Stimulated activated CD8-positive, alpha-beta memory T cell treated with anti-CD3 and anti-CD28 coated beads, Interleukin-7, amount 100 ng/mL, for 48 hours (primary cell): ENCODE results near the gene PON1.

ENCODE experiments used
- DNase-seq, 2 donors: peaks; one replicate each; pipeline ENCODE4 v3.0.0-alpha.2; 2020; ENCODE audit warnings: low read depth in 1 of 2; ENCODE audit errors: extremely low read depth in 1 of 2

Gene PON1

GRCh38 chr7:95261895-95262415 lies 62.4 kb downstream of the PON1 start:
- no peak for DNase-seq

GRCh38 chr7:95255691-95256090 lies 68.6 kb downstream of the PON1 start:
- DNase-seq = no peak

GRCh38 chr7:95253986-95254385 lies 70.3 kb downstream of the PON1 start:
- no peak for DNase-seq

GRCh38 chr7:95251966-95252365 lies 72.4 kb downstream of the PON1 start:
- no peak for DNase-seq

GRCh38 chr7:95250571-95250970 lies 73.8 kb downstream of the PON1 start:
- no peak for DNase-seq
